Measurements from ENCODE around the gene CRYBB2. TPM values are rescaled to one million over a fixed set of nuclear protein-coding genes. Genes with fewer than 3 reads are reported as not detected.
"Not testable (repeated sequence)": the region's sequence is repeated elsewhere in the genome, so short reads cannot be mapped to it uniquely, and the experiment has no call there.

Gene CRYBB2
- total and polyA plus RNA-seq, 2 donors: 0.13 TPM; not detected in 1

GRCh38 chr22:25230760-25231159, 11.3 kb downstream of the CRYBB2 start:
- not testable (repeated sequence) for H3K36me3 ChIP-seq (ENCODE audit: insufficient read depth); H3K4me3 ChIP-seq (ENCODE audit: low read depth, low read length); H3K4me1 ChIP-seq (ENCODE audit: insufficient read depth); H3K27ac ChIP-seq (ENCODE audit: low read depth); DNase-seq (ENCODE audit: extremely low spot score)
- WGBS: 83% methylated on average over 2 of the region's 2 CpGs

DNA sequence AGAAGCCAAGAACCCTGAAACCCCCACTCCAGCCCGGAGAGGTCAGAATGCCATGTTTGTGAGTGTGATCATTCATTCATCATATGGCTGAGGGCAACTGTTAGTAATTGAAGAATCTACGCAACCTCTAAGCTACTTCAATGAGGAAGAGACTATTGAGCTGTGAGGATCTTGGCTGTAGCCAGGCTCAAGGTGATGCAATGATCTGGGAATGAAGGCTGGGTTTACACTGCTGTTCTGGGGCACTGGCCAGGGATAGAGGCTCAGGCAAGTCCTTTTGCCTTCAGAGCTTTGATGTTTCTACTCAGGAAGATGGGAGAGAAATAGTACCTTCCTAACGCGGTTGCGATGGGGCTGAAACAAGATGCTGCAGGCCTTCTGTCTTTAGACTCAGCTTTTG, 12.9 kb downstream of the CRYBB2 start:
- WGBS: 72% methylated on average over 5 of the region's 5 CpGs
- Histone ChIP-seq H3K4me1 (ENCODE audit: insufficient read depth) (no peaks in the 10 kb centered on the region), H3K4me3 (ENCODE audit: low read depth, low read length) (no peak overlapping the region), H3K27ac (ENCODE audit: low read depth) (no peak overlapping the region), H3K36me3 (ENCODE audit: insufficient read depth) (no peaks in the 10 kb centered on the region)
- DNase-seq (ENCODE audit: extremely low spot score): no peak

DNA sequence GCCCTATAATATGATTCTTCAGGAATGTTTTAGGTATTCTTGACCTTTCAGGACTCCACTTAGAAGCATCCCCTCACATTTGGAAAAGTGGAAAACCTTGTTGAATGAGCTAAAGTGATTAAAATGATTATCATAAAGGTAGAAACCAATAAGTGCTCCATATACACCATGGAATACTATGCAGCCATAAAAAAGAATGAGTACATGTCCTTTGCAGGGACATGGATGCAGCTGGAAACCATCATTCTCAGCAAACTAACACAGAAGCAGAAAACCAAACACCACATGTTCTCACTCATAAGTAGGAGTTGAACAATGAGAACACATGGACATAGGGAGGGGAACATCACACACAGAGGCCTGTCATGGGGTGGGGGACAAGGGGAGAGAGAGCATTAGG, 14.3 kb downstream of the CRYBB2 start:
- DNase-seq (ENCODE audit: extremely low spot score); H3K4me3 ChIP-seq (ENCODE audit: low read depth, low read length); H3K4me1 ChIP-seq (ENCODE audit: insufficient read depth); H3K36me3 ChIP-seq (ENCODE audit: insufficient read depth); H3K27ac ChIP-seq (ENCODE audit: low read depth): not testable (repeated sequence)

GRCh38 chr22:25235547-25236290, 16.3 kb downstream of the CRYBB2 start:
- 12% methylated on average over 30 of the region's 30 CpGs for WGBS
- Histone ChIP-seq H3K27ac (ENCODE audit: low read depth) (no peak overlapping the region), H3K4me3 (ENCODE audit: low read depth, low read length) (no peak overlapping the region), H3K4me1 (ENCODE audit: insufficient read depth) (no peaks in the 10 kb centered on the region), H3K36me3 (ENCODE audit: insufficient read depth) (no peaks in the 10 kb centered on the region)
- peak; percentile 7 for DNase-seq (ENCODE audit: extremely low spot score)

GRCh38 chr22:25236417-25236816, 17.0 kb downstream of the CRYBB2 start:
- DNase-seq (ENCODE audit: extremely low spot score): no peak
- H3K4me1 ChIP-seq (ENCODE audit: insufficient read depth): no peaks in the 10 kb centered on the region
- no peak overlapping the region for H3K4me3 ChIP-seq (ENCODE audit: low read depth, low read length)
- H3K36me3 ChIP-seq (ENCODE audit: insufficient read depth): no peaks in the 10 kb centered on the region
- WGBS: 88% methylated on average over 6 of the region's 6 CpGs
- no peak overlapping the region for H3K27ac ChIP-seq (ENCODE audit: low read depth)

- 78% methylated on average over 4 of the region's 4 CpGs for WGBS
- no peak for DNase-seq (ENCODE audit: extremely low spot score)
- Histone ChIP-seq H3K27ac (ENCODE audit: low read depth) (no peak overlapping the region), H3K36me3 (ENCODE audit: insufficient read depth) (no peaks in the 10 kb centered on the region), H3K4me1 (ENCODE audit: insufficient read depth) (no peaks in the 10 kb centered on the region), H3K4me3 (ENCODE audit: low read depth, low read length) (no peak overlapping the region)
Observed at GRCh38 chr22:25237503-25237902, 18.1 kb downstream of the CRYBB2 start.

DNA sequence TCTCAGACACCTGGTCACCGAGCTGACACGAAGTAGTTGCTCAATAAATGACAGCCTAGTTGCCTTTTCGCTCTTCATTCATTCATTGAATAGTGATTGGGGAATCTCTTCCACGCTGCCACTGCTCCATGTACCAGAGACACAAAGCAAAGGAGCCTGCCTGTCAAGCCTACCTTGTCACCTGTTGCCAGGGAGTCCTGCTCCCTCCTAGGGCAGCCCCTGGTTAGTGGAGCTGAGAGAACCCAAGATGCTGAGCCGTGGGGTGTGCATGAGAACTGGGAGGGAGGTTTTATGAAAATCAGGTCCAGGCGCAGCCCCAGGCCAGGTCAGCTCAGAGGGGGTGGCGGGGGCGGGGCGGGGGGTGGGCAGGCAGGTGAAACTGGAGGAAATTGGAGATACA, 18.6 kb downstream of the CRYBB2 start:
- not testable (repeated sequence) for H3K36me3 ChIP-seq (ENCODE audit: insufficient read depth); H3K27ac ChIP-seq (ENCODE audit: low read depth); DNase-seq (ENCODE audit: extremely low spot score); H3K4me1 ChIP-seq (ENCODE audit: insufficient read depth); H3K4me3 ChIP-seq (ENCODE audit: low read depth, low read length)
- 70% methylated on average over 9 of the region's 9 CpGs for WGBS

- not testable (repeated sequence) for DNase-seq (ENCODE audit: extremely low spot score); H3K36me3 ChIP-seq (ENCODE audit: insufficient read depth); H3K4me1 ChIP-seq (ENCODE audit: insufficient read depth); H3K4me3 ChIP-seq (ENCODE audit: low read depth, low read length); H3K27ac ChIP-seq (ENCODE audit: low read depth)
- WGBS: 85% methylated on average over 1 of the region's 1 CpG
Observed at GRCh38 chr22:25255169-25255568, 35.7 kb downstream of the CRYBB2 start.

- not testable (repeated sequence) for H3K27ac ChIP-seq (ENCODE audit: low read depth); H3K4me3 ChIP-seq (ENCODE audit: low read depth, low read length); H3K4me1 ChIP-seq (ENCODE audit: insufficient read depth); DNase-seq (ENCODE audit: extremely low spot score); H3K36me3 ChIP-seq (ENCODE audit: insufficient read depth)
- WGBS: 77% methylated on average over 4 of the region's 4 CpGs
Observed at GRCh38 chr22:25267567-25267966, 48.1 kb downstream of the CRYBB2 start.

- not testable (repeated sequence) for H3K36me3 ChIP-seq (ENCODE audit: insufficient read depth); H3K4me1 ChIP-seq (ENCODE audit: insufficient read depth); DNase-seq (ENCODE audit: extremely low spot score); H3K4me3 ChIP-seq (ENCODE audit: low read depth, low read length); H3K27ac ChIP-seq (ENCODE audit: low read depth)
- WGBS: 64% methylated on average over 1 of the region's 1 CpG
Observed at GRCh38 chr22:25268902-25269301, 49.5 kb downstream of the CRYBB2 start.

DNA sequence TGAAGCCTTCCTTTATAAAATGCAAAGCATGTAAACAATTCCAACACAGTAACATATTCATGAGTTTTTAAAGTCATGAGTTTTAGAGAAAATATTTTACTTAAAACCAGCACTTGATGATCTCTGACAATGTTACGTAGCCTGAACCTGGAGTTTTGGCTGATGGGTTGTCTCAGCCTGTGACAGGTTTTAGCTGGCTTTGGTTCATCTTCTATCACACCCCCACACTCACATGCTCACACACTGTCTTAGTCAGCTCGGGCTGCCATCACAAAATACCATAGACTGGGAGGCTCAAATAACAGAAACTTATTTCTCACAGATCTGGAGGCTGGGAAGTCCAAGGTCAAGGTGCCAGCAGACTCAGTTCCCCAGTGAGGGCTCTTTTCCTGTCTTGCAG, 50.6 kb downstream of the CRYBB2 start:
- H3K36me3 ChIP-seq (ENCODE audit: insufficient read depth); H3K27ac ChIP-seq (ENCODE audit: low read depth); H3K4me3 ChIP-seq (ENCODE audit: low read depth, low read length); DNase-seq (ENCODE audit: extremely low spot score); H3K4me1 ChIP-seq (ENCODE audit: insufficient read depth): not testable (repeated sequence)
- WGBS: 36% methylated on average over 2 of the region's 2 CpGs

- not testable (repeated sequence) for H3K4me3 ChIP-seq (ENCODE audit: low read depth, low read length); H3K4me1 ChIP-seq (ENCODE audit: insufficient read depth)
- WGBS: 85% methylated on average over 4 of the region's 4 CpGs
Observed at GRCh38 chr22:25273231-25273630, 53.8 kb downstream of the CRYBB2 start.

DNA sequence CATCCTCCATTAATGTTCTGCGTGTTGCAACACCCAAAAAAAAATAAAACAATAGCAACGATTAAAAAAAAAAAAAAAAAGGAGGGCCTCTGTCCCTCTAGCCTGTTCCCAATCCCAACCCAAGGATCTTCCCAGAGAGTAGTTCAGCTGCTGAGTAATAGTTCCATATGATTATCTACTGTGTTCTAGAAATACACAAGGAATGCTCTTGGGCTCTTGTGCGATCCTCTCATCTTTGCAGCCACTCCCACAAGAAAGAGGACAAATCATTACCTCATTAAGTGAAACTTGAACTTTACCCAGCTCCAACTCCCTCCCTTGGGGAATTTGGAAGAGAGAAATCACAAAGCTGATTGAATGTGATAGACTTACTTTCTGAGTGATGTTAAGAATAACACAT, 54.5 kb downstream of the CRYBB2 start:
- not testable (repeated sequence) for H3K36me3 ChIP-seq (ENCODE audit: insufficient read depth); H3K27ac ChIP-seq (ENCODE audit: low read depth); H3K4me3 ChIP-seq (ENCODE audit: low read depth, low read length); DNase-seq (ENCODE audit: extremely low spot score); H3K4me1 ChIP-seq (ENCODE audit: insufficient read depth)
- 91% methylated on average over 3 of the region's 3 CpGs for WGBS

More at GRCh38 chr22:25273231-25273630, 53.8 kb downstream of the CRYBB2 start:
- not testable (repeated sequence) for H3K36me3 ChIP-seq (ENCODE audit: insufficient read depth); H3K27ac ChIP-seq (ENCODE audit: low read depth); DNase-seq (ENCODE audit: extremely low spot score)

- DNase-seq (ENCODE audit: extremely low spot score); H3K4me1 ChIP-seq (ENCODE audit: insufficient read depth); H3K4me3 ChIP-seq (ENCODE audit: low read depth, low read length); H3K27ac ChIP-seq (ENCODE audit: low read depth); H3K36me3 ChIP-seq (ENCODE audit: insufficient read depth): not testable (repeated sequence)
- 78% methylated on average over 2 of the region's 2 CpGs for WGBS
Observed at GRCh38 chr22:25280118-25280517, 60.7 kb downstream of the CRYBB2 start.
